SJSA1 (cell line): ENCODE measurements around the gene C5AR2. TPM values are rescaled to one million over a fixed set of nuclear protein-coding genes. Genes with fewer than 3 reads are reported as not detected.
"Not testable (repeated sequence)": the region's sequence is repeated elsewhere in the genome, so short reads cannot be mapped to it uniquely, and the experiment has no call there.

ENCODE experiments used
- DNase-seq, 2 experiments: peaks; one replicate each; pipeline ENCODE4 v3.0.0-alpha.2; 2015 to 2020; ENCODE audit warnings: low spot score in 2 of 2, low read depth in 1 of 2
- H3K27ac ChIP-seq: fragments of 250-450 bp; sonication (Bioruptor Pico); 2 replicates; pipeline ENCODE4 v1.5.1; 2020; ENCODE audit warnings: mild to moderate bottlenecking, moderate library complexity
- H3K27me3 ChIP-seq: fragments of 250-450 bp; sonication (Bioruptor Pico); replicated peaks from 2 replicates; pipeline ENCODE4 v1.5.1; 2020; ENCODE audit warnings: mild to moderate bottlenecking, moderate library complexity
- H3K36me3 ChIP-seq: fragments of 250-450 bp; sonication (Bioruptor Pico); 2 replicates; pipeline ENCODE4 v1.5.1; 2020; ENCODE audit warnings: mild to moderate bottlenecking
- H3K4me1 ChIP-seq: fragments of 250-450 bp; sonication (Bioruptor Pico); replicated peaks from 2 replicates; pipeline ENCODE4 v1.6.1; 2021; ENCODE audit warnings: mild to moderate bottlenecking
- H3K4me3 ChIP-seq: fragments of 250-450 bp; sonication (Bioruptor Pico); 2 replicates; pipeline ENCODE4 v1.5.1; 2020; ENCODE audit warnings: mild to moderate bottlenecking
- H3K9me3 ChIP-seq: fragments of 250-450 bp; sonication (Bioruptor Pico); replicated peaks from 2 replicates; pipeline ENCODE4 v1.5.1; 2020; ENCODE audit warnings: mild to moderate bottlenecking
- total RNA-seq: library from RNA; depleted of rRNA; stranded (reverse); fragments of >200 nt; shearing (Covaris generic); gene quantifications from 2 replicates; pipeline ENCODE4 v1.2.3, GENCODE V29; 2014

Gene C5AR2
- total RNA-seq, 1 experiment from 2014 or later, result not detected

DNA sequence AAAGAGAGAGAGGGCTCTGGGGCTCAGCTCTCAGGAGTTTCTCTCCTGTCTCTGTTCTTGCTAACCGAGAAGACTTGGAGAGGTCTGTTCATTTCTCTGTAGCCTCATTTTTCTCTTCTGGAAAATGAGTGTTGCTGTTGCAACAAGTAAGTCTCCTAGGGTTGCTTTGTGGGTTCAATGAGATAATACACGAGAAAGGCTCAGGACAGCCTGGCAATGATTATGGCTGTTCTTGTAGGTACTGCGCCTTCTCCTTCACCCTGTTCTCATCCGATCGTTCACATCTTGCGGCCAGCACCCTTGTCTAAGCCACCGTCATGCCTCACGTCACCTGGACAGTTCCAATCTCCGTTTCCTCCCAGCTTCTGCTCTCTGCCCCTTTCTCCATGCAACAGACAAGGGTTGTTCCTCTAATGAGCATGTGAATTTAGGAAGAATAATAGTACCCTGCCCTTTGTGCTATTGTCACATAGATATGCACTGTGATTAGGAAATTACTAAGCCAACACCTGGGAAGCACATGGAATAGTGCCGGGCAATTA, 18.1 kb upstream of the C5AR2 start:
- peaks cover 8% of the 10 kb centered on the region for H3K4me1 ChIP-seq
- no peaks in the 10 kb centered on the region for H3K27me3 ChIP-seq
- no peak for DNase-seq
- H3K36me3 ChIP-seq, result no peaks in the 10 kb centered on the region
- no peak overlapping the region for H3K27ac ChIP-seq
- H3K9me3 ChIP-seq, result no peaks in the 10 kb centered on the region
- H3K4me3 ChIP-seq, result no peak overlapping the region

DNA sequence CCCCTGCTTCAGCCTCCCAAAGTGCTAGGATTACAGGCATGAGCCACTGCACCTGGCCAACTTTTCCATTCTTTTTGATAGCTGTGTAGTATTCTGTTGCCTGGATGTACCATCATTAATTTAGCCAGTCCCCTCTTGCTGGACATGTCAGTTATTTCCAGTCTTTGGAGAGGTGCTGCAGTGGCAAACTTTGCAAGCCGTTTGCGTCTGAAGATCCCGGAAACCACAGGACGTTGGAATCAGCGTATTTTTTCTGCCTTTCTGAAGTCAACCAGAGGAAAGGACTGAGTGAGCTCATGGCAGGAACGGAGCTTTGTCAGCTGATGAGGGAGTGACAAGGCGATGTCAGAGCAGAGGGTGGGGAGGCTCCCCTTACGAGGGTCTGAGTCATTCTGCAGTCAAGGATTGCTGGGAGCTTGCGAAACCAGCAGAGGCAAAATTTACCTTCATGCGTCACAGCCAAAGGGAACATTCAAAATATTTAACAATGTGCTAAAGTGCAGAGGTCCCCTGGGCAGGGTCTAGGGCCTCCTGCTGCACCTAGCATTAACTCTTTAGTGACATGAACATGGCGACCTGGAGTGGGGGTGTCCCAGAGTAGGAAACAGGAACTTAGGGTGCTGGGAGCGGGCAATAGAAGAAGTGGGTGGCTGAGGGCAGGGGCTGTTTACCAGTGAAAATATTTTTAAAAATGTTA, 16.7 kb upstream of the C5AR2 start:
- H3K36me3 ChIP-seq, result no peaks in the 10 kb centered on the region
- H3K27me3 ChIP-seq, result no peaks in the 10 kb centered on the region
- no peaks in the 10 kb centered on the region for H3K9me3 ChIP-seq
- peak overlapping the region; percentile 47 for H3K27ac ChIP-seq
- H3K4me3 ChIP-seq, result no peak overlapping the region
- H3K4me1 ChIP-seq, result peaks cover 8% of the 10 kb centered on the region
- peak; percentile 79 to 90 for DNase-seq

GRCh38 chr19:47316513-47316912, 15.5 kb upstream of the C5AR2 start:
- Histone ChIP-seq H3K36me3 (no peaks in the 10 kb centered on the region), H3K4me3 (no peak overlapping the region), H3K27ac (no peak overlapping the region), H3K27me3 (no peaks in the 10 kb centered on the region), H3K4me1 (peaks cover 8% of the 10 kb centered on the region), H3K9me3 (no peaks in the 10 kb centered on the region)
- no peak for DNase-seq

- Histone ChIP-seq H3K4me1 (peaks cover 5% of the 10 kb centered on the region), H3K4me3 (no peak overlapping the region), H3K27ac (no peak overlapping the region), H3K27me3 (no peaks in the 10 kb centered on the region), H3K9me3 (no peaks in the 10 kb centered on the region), H3K36me3 (no peaks in the 10 kb centered on the region)
- DNase-seq, result no peak
Observed at GRCh38 chr19:47319923-47320871, 11.8 kb upstream of the C5AR2 start.

DNA sequence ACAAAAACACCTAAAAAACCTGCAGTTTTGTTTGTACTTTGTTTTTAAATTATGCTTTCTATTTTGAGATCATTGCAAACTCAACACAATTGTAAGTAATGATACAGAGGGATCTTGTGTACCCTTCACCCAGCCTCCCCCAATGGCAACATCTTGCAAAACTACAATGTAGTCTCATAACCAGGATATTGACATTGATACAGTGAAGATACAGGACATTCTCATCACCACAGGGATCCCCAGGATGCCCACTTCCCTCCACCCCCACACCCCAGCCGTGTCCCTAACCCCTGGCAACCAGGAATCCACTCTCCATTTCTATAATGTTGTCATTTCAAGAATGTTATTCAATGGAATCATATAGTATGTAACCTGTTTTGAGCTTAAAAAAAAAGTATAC, 10.3 kb upstream of the C5AR2 start:
- no peaks in the 10 kb centered on the region for H3K4me1 ChIP-seq
- H3K27me3 ChIP-seq, result no peaks in the 10 kb centered on the region

DNA sequence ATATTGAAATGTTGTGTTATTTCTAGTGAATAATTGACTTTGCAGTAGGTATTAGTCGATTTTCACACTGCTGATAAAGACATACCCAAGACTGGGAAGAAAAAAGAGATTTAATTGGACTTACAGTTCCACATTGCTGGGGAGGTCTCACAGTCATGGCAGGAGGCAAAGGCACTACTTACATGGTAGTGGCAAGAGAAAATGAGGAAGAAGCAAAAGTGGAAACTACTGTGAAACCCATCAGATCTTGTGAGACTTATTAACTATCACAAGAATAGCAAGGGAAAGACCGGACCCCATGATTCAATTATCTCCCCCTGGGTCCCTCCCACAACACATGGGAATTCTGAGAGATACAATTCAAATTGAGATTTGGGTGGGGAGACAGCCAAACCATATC, 9.9 kb upstream of the C5AR2 start:
- DNase-seq, result no peak

More for the DNA sequence above, 10.3 kb upstream of the C5AR2 start:
- DNase-seq, result no peak
- H3K4me3 ChIP-seq, result no peak overlapping the region
- H3K27ac ChIP-seq, result no peak overlapping the region
- no peaks in the 10 kb centered on the region for H3K9me3 ChIP-seq
- no peaks in the 10 kb centered on the region for H3K36me3 ChIP-seq

GRCh38 chr19:47323409-47323808, 8.6 kb upstream of the C5AR2 start:
- no peak overlapping the region for H3K27ac ChIP-seq
- H3K9me3 ChIP-seq, result no peaks in the 10 kb centered on the region
- no peaks in the 10 kb centered on the region for H3K27me3 ChIP-seq
- no peaks in the 10 kb centered on the region for H3K4me1 ChIP-seq
- no peaks in the 10 kb centered on the region for H3K36me3 ChIP-seq
- DNase-seq, result no peak
- no peak overlapping the region for H3K4me3 ChIP-seq

More for the DNA sequence above, 9.9 kb upstream of the C5AR2 start:
- H3K27me3 ChIP-seq, result no peaks in the 10 kb centered on the region
- H3K36me3 ChIP-seq, result no peaks in the 10 kb centered on the region
- H3K9me3 ChIP-seq, result no peaks in the 10 kb centered on the region
- H3K4me1 ChIP-seq, result no peaks in the 10 kb centered on the region
- H3K4me3 ChIP-seq, result no peak overlapping the region
- no peak overlapping the region for H3K27ac ChIP-seq

GRCh38 chr19:47323872-47324271, 8.1 kb upstream of the C5AR2 start:
- no peak overlapping the region for H3K4me3 ChIP-seq

GRCh38 chr19:47324502-47324901, 7.5 kb upstream of the C5AR2 start:
- no peaks in the 10 kb centered on the region for H3K27me3 ChIP-seq
- H3K36me3 ChIP-seq, result no peaks in the 10 kb centered on the region
- no peak overlapping the region for H3K4me3 ChIP-seq
- H3K9me3 ChIP-seq, result no peaks in the 10 kb centered on the region
- H3K27ac ChIP-seq, result no peak overlapping the region
- no peak for DNase-seq
- H3K4me1 ChIP-seq, result no peaks in the 10 kb centered on the region

More at GRCh38 chr19:47323872-47324271, 8.1 kb upstream of the C5AR2 start:
- no peak for DNase-seq
- H3K9me3 ChIP-seq, result no peaks in the 10 kb centered on the region
- H3K27ac ChIP-seq, result no peak overlapping the region
- no peaks in the 10 kb centered on the region for H3K27me3 ChIP-seq
- H3K4me1 ChIP-seq, result no peaks in the 10 kb centered on the region
- H3K36me3 ChIP-seq, result no peaks in the 10 kb centered on the region

GRCh38 chr19:47330466-47330869, 1.5 kb upstream of the C5AR2 start:
- DNase-seq, result peak; percentile 61 to 83
- H3K36me3 ChIP-seq, result no peaks in the 10 kb centered on the region
- no peaks in the 10 kb centered on the region for H3K27me3 ChIP-seq
- H3K27ac ChIP-seq, result peak overlapping the region; percentile 82
- no peak overlapping the region for H3K4me3 ChIP-seq
- no peaks in the 10 kb centered on the region for H3K9me3 ChIP-seq
- H3K4me1 ChIP-seq, result peaks cover 16% of the 10 kb centered on the region

GRCh38 chr19:47331490-47331889, 485 bp upstream of the C5AR2 start:
- H3K36me3 ChIP-seq, result no peaks in the 10 kb centered on the region
- H3K4me1 ChIP-seq, result peaks cover 16% of the 10 kb centered on the region
- H3K27me3 ChIP-seq, result no peaks in the 10 kb centered on the region
- no peaks in the 10 kb centered on the region for H3K9me3 ChIP-seq
- no peak for DNase-seq
- H3K27ac ChIP-seq, result no peak overlapping the region
- H3K4me3 ChIP-seq, result no peak overlapping the region

DNA sequence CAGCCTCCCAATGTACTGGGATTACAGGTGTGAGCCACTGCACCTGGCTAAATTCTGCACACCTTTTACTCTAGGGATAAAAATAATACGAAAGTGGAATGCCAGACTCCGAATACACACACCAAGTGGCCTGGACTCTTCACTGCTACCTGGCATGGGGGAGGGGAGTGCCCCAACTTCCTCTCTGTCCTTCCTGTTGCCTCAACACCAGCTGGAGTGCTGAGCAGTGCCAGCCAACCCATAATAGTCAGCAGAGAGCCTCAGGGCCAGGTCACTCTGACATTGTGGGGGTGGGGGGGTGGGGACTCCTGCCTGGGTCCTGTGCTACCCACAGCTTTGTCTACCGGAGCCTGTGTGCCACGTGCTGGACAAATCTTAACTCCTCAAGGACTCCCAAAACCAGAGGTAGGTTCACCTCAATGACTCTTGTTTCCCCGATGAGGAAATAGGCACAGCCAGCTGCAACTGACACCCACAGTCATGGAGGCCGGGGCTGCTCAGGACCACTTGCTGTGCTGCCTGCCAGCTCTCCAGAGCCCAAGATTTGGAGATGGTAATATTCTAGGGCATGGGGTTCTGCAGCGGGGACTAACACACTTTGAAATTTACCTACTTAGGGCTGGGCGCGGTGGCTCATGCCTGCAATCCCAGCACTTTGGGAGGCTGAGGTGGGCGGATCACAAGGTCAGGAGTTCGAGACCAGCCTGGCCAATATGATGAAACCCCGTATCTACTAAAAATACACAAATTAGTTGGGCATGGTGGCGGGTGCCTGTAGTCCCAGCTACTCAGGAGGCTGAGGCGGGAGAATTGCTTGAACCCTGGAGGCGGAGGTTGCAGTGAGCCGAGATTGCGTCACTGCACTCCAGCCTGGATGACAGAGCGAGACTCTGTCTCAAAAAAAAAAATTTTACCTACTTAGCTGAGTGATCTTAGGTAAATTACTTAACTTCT, 5.1 kb downstream of the C5AR2 start:
- H3K9me3 ChIP-seq, H3K4me1 ChIP-seq, H3K27ac ChIP-seq, H3K27me3 ChIP-seq, H3K36me3 ChIP-seq, H3K4me3 ChIP-seq, DNase-seq: not testable (repeated sequence)

DNA sequence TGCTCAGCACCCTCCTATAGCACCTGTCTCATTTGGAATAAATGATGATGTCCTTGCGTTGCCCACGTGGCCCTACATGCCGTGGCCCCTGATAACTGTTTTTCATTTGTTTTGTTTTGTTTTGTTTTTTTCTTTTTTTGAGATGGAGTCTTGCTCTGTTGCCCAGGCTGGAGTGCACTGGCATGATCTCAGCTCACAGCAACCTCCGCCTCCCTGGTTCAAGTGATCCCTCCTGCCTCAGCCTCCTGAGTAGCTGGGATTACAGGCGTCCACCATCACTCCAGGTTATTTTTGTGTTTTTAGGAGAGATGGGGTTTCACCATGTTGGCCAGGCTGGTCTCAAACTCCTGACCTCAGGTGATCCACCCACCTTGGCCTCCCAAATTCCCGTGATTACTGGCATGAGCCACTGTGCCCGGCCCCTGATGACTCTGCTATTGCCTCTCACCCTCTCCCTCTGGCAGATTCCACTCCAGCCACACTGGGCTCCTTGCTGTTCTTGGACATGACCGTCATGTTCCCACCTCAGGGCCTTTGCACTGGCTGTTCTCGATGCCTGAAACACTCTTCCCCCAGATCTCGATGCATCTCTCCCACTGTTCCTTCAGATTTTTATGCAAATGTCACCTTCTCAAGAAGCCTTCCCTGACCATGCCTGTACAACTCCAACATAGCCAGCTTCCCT, 7.4 kb downstream of the C5AR2 start:
- H3K4me3 ChIP-seq, result no peak overlapping the region
- H3K27ac ChIP-seq, result no peak overlapping the region
- H3K36me3 ChIP-seq, result no peaks in the 10 kb centered on the region
- no peaks in the 10 kb centered on the region for H3K27me3 ChIP-seq
- no peaks in the 10 kb centered on the region for H3K9me3 ChIP-seq
- DNase-seq, result no peak
- H3K4me1 ChIP-seq, result no peaks in the 10 kb centered on the region
